Measurements from ENCODE around the gene TMEM37. TPM values are rescaled to one million over a fixed set of nuclear protein-coding genes. Genes with fewer than 3 reads are reported as not detected.

The TMEM37 gene
- total and polyA plus RNA-seq, 2 of the 13 experiments (the other 11 are each of a cell fraction or from before 2014, with no cell fraction given), result 37.7 to 115 TPM

GRCh38 chr2:119473621-119474370 lies 42.1 kb downstream of the TMEM37 start:
- no TSS peak for BruUV-seq (replicated peaks)
- no peak for TF ChIP-seq NR0B2 (CRISPR knock-in tag; IDR thresholded peaks at IDR 0.05)
- TF ChIP-seq SAFB2 (CRISPR knock-in tag; IDR thresholded peaks at IDR 0.05; ENCODE audit: borderline replicate concordance, low read depth), result no peak
- no peak for TF ChIP-seq TEAD3 (CRISPR knock-in tag; optimal IDR thresholded peaks at IDR 0.05; ENCODE audit: borderline replicate concordance)
- TF ChIP-seq ZUFSP (CRISPR knock-in tag; IDR thresholded peaks at IDR 0.05; ENCODE audit: borderline replicate concordance), result no peak
- no peak for TF ChIP-seq PATZ1 (CRISPR knock-in tag; IDR thresholded peaks at IDR 0.05)
- TF ChIP-seq ZNF891 (CRISPR knock-in tag; IDR thresholded peaks at IDR 0.05), result 0 out of 2 replicates have a peak, but pooled peaks have one; percentile 30
- no peak for TF ChIP-seq KMT2A (CRISPR knock-in tag; IDR thresholded peaks at IDR 0.05)
- TF ChIP-seq ZNF350 (CRISPR knock-in tag; IDR thresholded peaks at IDR 0.05; ENCODE audit: borderline replicate concordance, low read depth), result no peak
- TF ChIP-seq NFIB (CRISPR knock-in tag; IDR thresholded peaks at IDR 0.05; ENCODE audit: borderline replicate concordance), result no peak
- Histone ChIP-seq H3K9ac (ENCODE audit: insufficient read depth, low read depth, low read length) (no peak overlapping the region), H3K9me3 (ENCODE audit: low read length) (no peaks in the 10 kb centered on the region), H3K4me1 (ENCODE audit: insufficient read depth, low read length) (peaks cover 48% of the 10 kb centered on the region), H3K27me3 (ENCODE audit: control insufficient read depth in 1 of 2, insufficient read depth in 2 of 2, low read length in 2 of 2) (peaks cover 4 to 62% of the 10 kb centered on the region in 2 experiments; a peak in 3 of 5 replicates), H3K36me3 (replicated peaks in 1 of 2; ENCODE audit: control insufficient read depth in 1 of 2, insufficient read depth in 2 of 2, low read length in 2 of 2) (no peaks in the 10 kb centered on the region), H3K79me2 (ENCODE audit: insufficient read depth, low read length) (no peaks in the 10 kb centered on the region), H4K20me1 (ENCODE audit: insufficient read depth, low read length) (no peaks in the 10 kb centered on the region), H3K4me3 (replicated peaks in 1 of 3; ENCODE audit: insufficient read depth in 1 of 3, low read depth in 2 of 3, low read length in 3 of 3) (no peak overlapping the region), H2AFZ (ENCODE audit: low read length) (no peak overlapping the region), H3K27ac (ENCODE audit: extremely low read length, insufficient read depth, low read length) (no peak overlapping the region), H3K4me2 (ENCODE audit: low read depth, low read length) (no peak overlapping the region)
- ATAC-seq, result no peak
- ChIA-PET POLR2A (no interaction called here), CTCF (ENCODE audit: low intra/inter-chr PET ratio, low total read pairs) (interaction anchor here (4.7 kb wide), 1 partner anchor 66 kb away, joined by 159 read pairs; no protein-coding TSS in a partner anchor)
- intact Hi-C loops (cut with micrococcal nuclease; ENCODE audit: unreplicated experiment), result no loop called here
- 38% methylated on average over 15 of the region's 16 CpGs for WGBS (ENCODE audit: low lambda C conversion rate)
- no peak for FAIRE-seq
- no peak for DNase-seq (ENCODE audit: low spot score)
- in situ Hi-C loops (cut with HindIII; ENCODE audit: extremely low pct_ligation_motif_present, low pct_unique_long_range_greater_than_20kb), result loop anchor here (5.0 kb wide), 1 partner anchor 36 kb away; no protein-coding TSS in a partner anchor

Data from HepG2 (cell line).